NCI-H2196 (cell line): Measurements from ENCODE around the gene VAMP5.
"Not testable (repeated sequence)": the region's sequence is repeated elsewhere in the genome, so short reads cannot be mapped to it uniquely, and the experiment has no call there.

ENCODE experiments used
- DNase-seq: peaks from one replicate; lab custom pipeline; 2025; ENCODE audit not compliant: unreplicated experiment; lab: John Stamatoyannopoulos, UW

Gene VAMP5, protein sequence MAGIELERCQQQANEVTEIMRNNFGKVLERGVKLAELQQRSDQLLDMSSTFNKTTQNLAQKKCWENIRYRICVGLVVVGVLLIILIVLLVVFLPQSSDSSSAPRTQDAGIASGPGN

DNA sequence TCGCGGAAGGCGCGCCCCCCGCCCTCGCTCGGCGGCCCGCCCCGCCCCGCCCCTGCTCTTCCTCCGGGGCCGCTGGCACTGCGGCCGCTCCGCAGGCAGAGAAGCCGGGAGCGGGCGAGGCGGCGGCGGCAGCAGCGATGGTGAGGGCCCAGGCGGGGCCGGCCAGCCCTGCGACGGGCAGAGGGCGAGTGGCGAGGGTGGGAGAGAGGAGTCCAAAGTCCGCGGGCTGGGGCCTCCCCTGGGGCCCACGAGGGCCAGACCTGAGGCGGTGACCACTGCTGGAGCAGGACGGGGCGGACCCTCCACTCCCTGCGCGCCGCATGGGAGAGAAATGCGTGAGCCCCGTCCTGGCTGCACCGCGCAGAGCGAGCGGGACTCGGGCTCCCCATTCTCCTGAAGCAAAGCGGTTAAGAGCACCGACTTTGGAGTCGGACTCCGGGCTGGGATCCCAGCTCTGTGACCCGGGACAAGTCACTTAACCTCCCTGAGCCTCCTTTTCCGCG lies at the start of gene VAMP5:
Gene VAMP5, plus strand, starts transcription at position 78 of the 503 bp plus-strand sequence. Its CDS starts 60 bp downstream, at position 138.
- no peak for DNase-seq

- DNase-seq: no peak
These were observed 49.4 kb upstream of the VAMP5 start for GRCh38 chr2:85534881-85535280.

DNA sequence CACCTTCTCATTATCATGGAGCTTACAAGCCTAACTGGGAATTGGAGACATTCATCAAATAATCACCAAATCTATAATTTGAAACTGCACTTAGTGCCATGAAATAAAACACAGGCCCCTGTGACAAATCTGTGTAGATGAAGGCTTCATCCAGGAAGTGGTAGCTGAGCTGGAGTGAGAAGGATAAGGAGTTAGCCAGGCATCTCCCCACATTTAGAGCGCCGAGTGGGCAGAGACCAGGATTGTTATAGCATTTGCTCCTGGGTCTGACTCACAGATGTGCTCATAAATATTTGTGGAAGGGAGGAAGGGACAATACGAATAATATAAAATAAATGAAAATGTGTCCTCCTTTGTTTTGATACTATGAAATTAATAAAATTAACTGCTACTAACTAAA lies 47.8 kb upstream of the VAMP5 start:
- DNase-seq: no peak

- no peak for DNase-seq
These were observed 46.4 kb upstream of the VAMP5 start for GRCh38 chr2:85537600-85538506.

DNA sequence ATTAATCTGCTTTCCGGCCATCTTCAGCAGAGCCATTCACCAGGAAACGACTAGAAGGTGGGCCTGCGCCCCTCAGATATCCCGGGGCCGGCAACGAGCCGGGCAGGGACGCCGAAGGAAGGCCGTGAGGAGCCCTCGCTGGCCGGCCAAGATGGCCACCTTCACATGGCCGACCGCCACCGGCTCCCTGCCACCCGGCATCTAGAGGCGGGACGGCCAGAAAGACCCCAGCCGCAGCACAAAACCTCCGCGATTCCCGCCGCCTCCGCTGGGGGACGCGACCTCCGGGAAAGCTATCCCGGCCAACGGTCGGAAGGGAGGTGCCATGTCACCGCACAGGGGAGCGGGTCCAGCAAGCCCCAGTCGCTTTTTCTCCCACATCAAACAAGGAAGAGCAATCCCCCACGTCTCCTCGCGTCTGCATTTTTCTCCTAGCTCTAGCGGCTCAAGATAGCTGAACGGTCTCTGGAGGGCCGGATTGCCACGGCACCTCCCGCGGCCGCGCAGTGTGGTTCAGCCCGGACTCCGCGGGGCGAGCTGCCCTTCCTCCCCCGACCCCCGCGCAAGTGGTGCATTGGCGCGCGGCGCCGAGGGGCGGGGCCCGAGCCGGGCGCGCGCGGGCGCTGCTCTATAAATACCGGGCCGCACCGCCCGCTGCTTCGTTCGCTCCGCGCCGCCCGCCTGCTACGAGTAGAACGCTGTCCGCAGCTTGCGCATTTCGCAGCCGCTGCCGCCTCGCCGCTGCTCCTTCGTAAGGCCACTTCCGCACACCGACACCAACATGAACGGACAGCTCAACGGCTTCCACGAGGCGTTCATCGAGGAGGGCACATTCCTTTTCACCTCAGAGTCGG lies 45.5 kb upstream of the VAMP5 start, which contains the start of gene MAT2A:
Gene MAT2A, plus strand, starts transcription at position 662 of the 854 bp plus-strand sequence. Its CDS starts 120 bp downstream, at position 782.
- DNase-seq: peak; percentile 75

DNA sequence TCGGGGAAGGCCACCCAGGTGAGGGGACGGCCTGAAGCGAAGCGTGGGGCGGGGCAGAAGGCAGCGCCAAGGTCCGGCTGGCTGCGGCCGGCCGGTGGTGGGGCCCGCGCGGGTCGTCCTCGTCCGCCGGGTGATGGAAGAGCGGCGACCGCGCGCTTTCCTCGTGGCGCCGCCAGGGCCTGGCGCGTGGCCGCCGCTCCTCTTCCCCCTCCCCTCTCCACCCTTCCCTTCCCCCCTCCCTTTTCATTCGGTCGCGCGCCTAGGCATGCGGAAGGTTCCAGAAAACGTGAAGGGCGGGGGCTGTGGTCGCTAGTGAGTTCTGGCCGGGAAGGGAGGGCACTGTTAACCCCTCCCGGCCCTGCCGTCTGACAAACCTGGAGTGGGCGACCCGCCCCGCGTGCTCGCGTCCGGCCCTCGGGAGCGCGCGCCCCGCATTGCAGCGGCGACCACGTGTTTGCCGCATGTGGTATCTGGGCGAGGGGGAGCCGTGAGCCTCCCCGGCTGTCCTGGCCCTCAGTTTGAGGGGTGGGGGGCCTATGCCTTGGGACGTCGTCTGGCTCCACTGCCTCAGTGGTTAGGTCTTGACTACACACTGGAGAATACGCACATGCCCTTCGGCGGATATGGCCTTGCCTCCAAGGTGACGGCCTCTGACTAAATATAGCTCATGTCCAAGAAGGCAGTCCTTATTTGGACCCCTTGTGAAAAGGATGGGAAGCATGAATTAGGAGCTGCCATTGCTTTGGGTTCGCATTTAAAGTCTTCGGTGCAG lies 44.7 kb upstream of the VAMP5 start:
- DNase-seq: no peak

GRCh38 chr2:85540133-85540648 lies 44.0 kb upstream of the VAMP5 start:
- no peak for DNase-seq

DNA sequence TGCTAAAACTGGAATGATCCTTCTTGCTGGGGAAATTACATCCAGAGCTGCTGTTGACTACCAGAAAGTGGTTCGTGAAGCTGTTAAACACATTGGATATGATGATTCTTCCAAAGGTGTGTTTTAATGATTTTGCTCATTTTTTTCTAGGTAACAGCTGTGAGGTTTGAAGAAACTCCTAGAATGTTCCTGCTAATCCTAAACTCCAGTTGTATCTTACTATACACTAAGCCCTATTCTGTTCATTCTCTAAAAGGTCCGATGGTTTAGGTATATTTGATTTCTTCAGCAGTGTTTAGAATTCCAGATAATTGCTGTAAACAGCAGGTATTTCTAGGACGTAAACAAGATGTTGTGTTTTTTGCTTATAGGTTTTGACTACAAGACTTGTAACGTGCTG lies 43.0 kb upstream of the VAMP5 start:
- no peak for DNase-seq

GRCh38 chr2:85541753-85542457 lies 42.3 kb upstream of the VAMP5 start:
- no peak for DNase-seq

- no peak for DNase-seq
These were observed 41.5 kb upstream of the VAMP5 start for GRCh38 chr2:85542777-85543176.

DNA sequence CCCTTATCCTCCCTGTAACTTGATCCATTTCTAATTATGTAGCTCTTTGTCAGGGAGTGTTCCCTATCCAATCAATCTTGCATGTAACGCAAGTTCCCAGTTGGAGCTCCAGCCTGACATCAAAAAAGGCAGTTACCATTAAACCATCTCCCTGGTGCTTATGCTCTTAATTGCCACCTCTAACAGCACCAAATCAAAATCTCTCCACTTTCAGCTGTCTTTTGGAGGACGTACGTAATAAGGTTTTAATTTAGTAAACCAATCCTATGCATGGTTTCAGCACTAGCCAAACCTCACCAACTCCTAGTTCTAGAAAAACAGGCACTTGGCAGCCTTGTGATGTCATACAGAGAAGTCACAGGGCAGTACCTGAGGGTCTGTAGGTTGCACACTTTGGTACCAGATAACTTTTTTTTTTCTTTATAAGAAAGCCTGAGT lies 40.0 kb upstream of the VAMP5 start:
- DNase-seq: not testable (repeated sequence)

- not testable (repeated sequence) for DNase-seq
These were observed 39.1 kb upstream of the VAMP5 start for GRCh38 chr2:85544915-85545779.

- no peak for DNase-seq
These were observed 38.4 kb upstream of the VAMP5 start for GRCh38 chr2:85545780-85546240.

- no peak for DNase-seq
These were observed 37.0 kb upstream of the VAMP5 start for GRCh38 chr2:85547089-85547858.

GRCh38 chr2:85547859-85548607 lies 36.2 kb upstream of the VAMP5 start:
- DNase-seq: no peak

- DNase-seq: no peak
These were observed 35.7 kb upstream of the VAMP5 start for GRCh38 chr2:85548608-85548900.

DNA sequence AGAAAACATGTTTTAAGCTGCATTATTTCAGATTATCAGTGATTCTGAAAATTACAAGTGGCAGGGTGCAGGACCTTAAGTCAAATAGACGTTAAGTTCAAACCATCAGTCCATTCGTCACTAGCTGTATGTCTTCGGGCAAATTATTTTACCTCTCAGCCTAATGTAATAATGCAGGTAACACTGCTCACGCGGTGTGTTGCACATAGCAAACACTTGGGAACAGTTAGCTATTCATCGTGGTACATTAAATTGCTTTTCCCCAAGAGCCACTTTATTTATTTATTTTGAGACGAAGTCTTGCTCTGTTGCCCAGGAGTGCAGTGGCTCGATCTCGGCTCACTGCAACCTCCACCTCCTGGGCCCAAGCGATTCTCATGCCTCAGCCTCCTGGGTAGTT lies 35.1 kb upstream of the VAMP5 start:
- DNase-seq: no peak
